GM23338 (cell line): Measurements from ENCODE around the gene THAP5. TPM values are rescaled to one million over a fixed set of nuclear protein-coding genes. Genes with fewer than 3 reads are reported as not detected.

Source experiments
- ATAC-seq: fragments of 200-7000 bp; cut with Tn5 transposase; 3 replicates; pipeline ENCODE4 v1.9.1; 2020
- DNase-seq: peaks from one replicate; pipeline ENCODE4 v3.0.0-alpha.2; 2015; ENCODE audit warnings: low spot score
- H2AFZ ChIP-seq: fragments of 200-600 bp; sonication (generic); 2 replicates; pipeline ENCODE4 v1.8.0; 2016; ENCODE audit warnings: antibody characterized with exemption, mild to moderate bottlenecking, moderate library complexity
- H3F3A ChIP-seq: fragments of 200-600 bp; sonication (generic); replicated peaks from 2 replicates; pipeline ENCODE4 v1.8.0; 2017; ENCODE audit warnings: antibody characterized with exemption, mixed run types, low read depth
- H3K27ac ChIP-seq: fragments of 200-600 bp; sonication (generic); 2 replicates; pipeline ENCODE4 v1.6.1; 2016; ENCODE audit warnings: low read depth
- H3K27me3 ChIP-seq: fragments of 200-600 bp; sonication (generic); 2 replicates; pipeline ENCODE4 v1.8.0; 2016; ENCODE audit warnings: mild to moderate bottlenecking, mixed run types, moderate library complexity; ENCODE audit not compliant: insufficient read depth
- H3K36me3 ChIP-seq: fragments of 200-600 bp; sonication (generic); 2 replicates; pipeline ENCODE4 v1.8.0; 2016; ENCODE audit warnings: mild to moderate bottlenecking; ENCODE audit not compliant: insufficient read depth
- H3K4me1 ChIP-seq: fragments of 200-600 bp; sonication (generic); 2 replicates; pipeline ENCODE4 v1.8.0; 2016; ENCODE audit warnings: mild to moderate bottlenecking, moderate library complexity; ENCODE audit not compliant: insufficient read depth
- H3K4me2 ChIP-seq: fragments of 200-600 bp; sonication (generic); 2 replicates; pipeline ENCODE4 v1.7.1; 2017; ENCODE audit warnings: mixed run types
- H3K4me3 ChIP-seq: fragments of 200-600 bp; sonication (generic); 2 replicates; pipeline ENCODE4 v1.6.1; 2016; ENCODE audit warnings: mixed run types
- H3K79me2 ChIP-seq: fragments of 200-600 bp; sonication (generic); replicated peaks from 2 replicates; pipeline ENCODE4 v1.8.0; 2017; ENCODE audit warnings: mild to moderate bottlenecking; ENCODE audit not compliant: insufficient read depth
- H3K9me2 ChIP-seq: fragments of 200-600 bp; sonication (generic); 2 replicates; pipeline ENCODE4 v1.8.0; 2017; ENCODE audit not compliant: insufficient read depth
- H4K20me1 ChIP-seq: fragments of 200-600 bp; sonication (generic); replicated peaks from 2 replicates; pipeline ENCODE4 v1.8.0; 2017; ENCODE audit warnings: mild to moderate bottlenecking; ENCODE audit not compliant: insufficient read depth
- H3K27ac Mint-ChIP-seq: 2 replicates; pipeline ENCODE4 v1.8.0; 2020; ENCODE audit warnings: inconsistent platforms, mild to moderate bottlenecking, moderate library complexity, mixed read lengths
- H3K27me3 Mint-ChIP-seq: 3 replicates; pipeline ENCODE4 v1.8.0; 2022; ENCODE audit warnings: low read depth, mild to moderate bottlenecking, moderate library complexity, mixed read lengths, inconsistent platforms; ENCODE audit not compliant: insufficient read depth, poor library complexity
- H3K36me3 Mint-ChIP-seq: 3 replicates; pipeline ENCODE4 v1.8.0; 2021; ENCODE audit warnings: low read depth, mild to moderate bottlenecking, inconsistent platforms, moderate library complexity, mixed read lengths
- H3K4me1 Mint-ChIP-seq: 3 replicates; pipeline ENCODE4 v1.8.0; 2020; ENCODE audit warnings: mild to moderate bottlenecking, inconsistent platforms, mixed read lengths
- H3K4me3 Mint-ChIP-seq: 3 replicates; pipeline ENCODE4 v1.8.0; 2021; ENCODE audit warnings: moderate library complexity, mild to moderate bottlenecking, inconsistent platforms, mixed read lengths
- H3K9me3 Mint-ChIP-seq: 3 replicates; pipeline ENCODE4 v1.8.0; 2020; ENCODE audit warnings: moderate library complexity, mild to moderate bottlenecking, inconsistent platforms, mixed read lengths
- ETS1 ChIP-seq: IDR thresholded peaks from 2 replicates; pipeline ENCODE4 v1.6.1; 2016; ENCODE audit warnings: antibody characterized with exemption
- EZH2phosphoT487 ChIP-seq: fragments of 200-600 bp; sonication (generic); IDR thresholded peaks from one replicate; pipeline ENCODE4 v1.8.1; 2018; ENCODE audit warnings: antibody characterized with exemption; ENCODE audit not compliant: unreplicated experiment
- JUNB ChIP-seq: IDR thresholded peaks from one replicate; pipeline ENCODE4 v1.6.1; 2016; ENCODE audit warnings: antibody characterized with exemption; ENCODE audit not compliant: unreplicated experiment
- NANOG ChIP-seq: IDR thresholded peaks from 2 replicates; pipeline ENCODE4 v1.6.1; 2016; ENCODE audit warnings: antibody characterized with exemption, borderline replicate concordance
- REST ChIP-seq: IDR thresholded peaks from one replicate; pipeline ENCODE4 v1.6.1; 2018; ENCODE audit warnings: antibody characterized with exemption; ENCODE audit not compliant: unreplicated experiment
- STAT1 ChIP-seq: IDR thresholded peaks from one replicate; pipeline ENCODE4 v1.6.1; 2016; ENCODE audit warnings: antibody characterized with exemption; ENCODE audit not compliant: unreplicated experiment
- ZNF114 ChIP-seq: fragments of 250-450 bp; sonication (Bioruptor Pico); IDR thresholded peaks from 2 replicates; pipeline ENCODE4 v1.5.0; 2020; ENCODE audit warnings: mild to moderate bottlenecking, moderate library complexity
- ZNF462 ChIP-seq: fragments of 250-450 bp; sonication (Bioruptor Pico); IDR thresholded peaks from 2 replicates; pipeline ENCODE4 v1.5.0; 2020; ENCODE audit warnings: mild to moderate bottlenecking, moderate library complexity
- polyA plus RNA-seq: library from polyadenylated mRNA; unstranded; fragments of >200 nt; fragmentation: Nextera tagmentation; extraction: Ambion mirVana; gene quantifications from 2 replicates; pipeline ENCODE4 v1.2.1, GENCODE V29; 2016
- total RNA-seq: library from RNA; depleted of rRNA; stranded (reverse); fragments of >200 nt; shearing (Covaris generic); gene quantifications from 2 replicates; pipeline ENCODE4 v1.2.3, GENCODE V29; 2014

THAP5 gene
- total and polyA plus RNA-seq, 2 experiments from 2014 or later = 18.2 to 32.3 TPM

- no peak for TF ChIP-seq ZNF462 (CRISPR knock-in tag)
Measured at GRCh38 chr7:108515630-108516029, 53.9 kb downstream of the THAP5 start (continued).

GRCh38 chr7:108515013-108515412, 54.5 kb downstream of the THAP5 start:
- Mint-ChIP-seq H3K4me3 (no peak overlapping the region), H3K27me3 (peaks cover 2% of the 10 kb centered on the region), H3K36me3 (peaks cover 26% of the 10 kb centered on the region), H3K9me3 (no peaks in the 10 kb centered on the region; the same call in 2 of the 3 replicates), H3K27ac (no peak overlapping the region), H3K4me1 (peaks cover 3% of the 10 kb centered on the region; the same call in 2 of the 3 replicates)
- DNase-seq (no peak), ATAC-seq (no peak)
- H2AFZ ChIP-seq = no peak overlapping the region
- H3K4me2 ChIP-seq = no peak overlapping the region
- H3K4me3 ChIP-seq = no peak overlapping the region
- H3K4me1 ChIP-seq = no peaks in the 10 kb centered on the region
- H3F3A ChIP-seq = no peaks in the 10 kb centered on the region
- H3K79me2 ChIP-seq = peaks cover 30% of the 10 kb centered on the region
- H3K27ac ChIP-seq = no peak overlapping the region
- H3K36me3 ChIP-seq = no peaks in the 10 kb centered on the region; the same call in 1 of the 2 replicates
- 0 out of 2 replicates have a peak, but pooled peaks cover 3% of the 10 kb centered on the region for H4K20me1 ChIP-seq
- no peaks in the 10 kb centered on the region for H3K9me2 ChIP-seq
- no peaks in the 10 kb centered on the region for H3K27me3 ChIP-seq
- TF ChIP-seq REST (no peak), EZH2phosphoT487 (no peak), JUNB (no peak), NANOG (no peak), ETS1 (no peak), ZNF114 (CRISPR knock-in tag) (no peak), STAT1 (no peak)
